Measurements from ENCODE around the gene CYP2S1. TPM values are rescaled to one million over a fixed set of nuclear protein-coding genes. Genes with fewer than 3 reads are reported as not detected.

CYP2S1 gene
- total RNA-seq, 4 donors from 2014 or later, result 0.32 to 6.5 (median 5.5) TPM

GRCh38 chr19:41217741-41218140 is 24.7 kb downstream of the CYP2S1 start:
- ATAC-seq (ENCODE audit: low FRiP score) (no peak), DNase-seq (ENCODE audit: low spot score) (no peak)
- no peak for TF ChIP-seq CTCF (IDR thresholded peaks at IDR 0.05)

- DNase-seq (ENCODE audit: low spot score) (no peak), ATAC-seq (ENCODE audit: low FRiP score) (no peak)
- TF ChIP-seq CTCF (IDR thresholded peaks at IDR 0.05), result no peak
These were observed 25.2 kb downstream of the CYP2S1 start for GRCh38 chr19:41218249-41218614.

GRCh38 chr19:41218615-41219507 is 25.8 kb downstream of the CYP2S1 start, which contains the start of gene AXL:
Gene AXL (plus strand): TSS chr19:41219223. CDS start chr19:41219393, 170 bp downstream.
- ATAC-seq (ENCODE audit: low FRiP score) (peak; percentile 69), DNase-seq (ENCODE audit: low spot score) (no peak)
- no peak for TF ChIP-seq CTCF (IDR thresholded peaks at IDR 0.05)

- DNase-seq (ENCODE audit: low spot score), result no peak
- peak; percentile 37 for ATAC-seq (ENCODE audit: low FRiP score)
- TF ChIP-seq CTCF (IDR thresholded peaks at IDR 0.05), result no peak
These were observed 27.0 kb downstream of the CYP2S1 start for GRCh38 chr19:41219924-41220567.

GRCh38 chr19:41220811-41221210 is 27.8 kb downstream of the CYP2S1 start:
- no peak for ATAC-seq (ENCODE audit: low FRiP score)
- no peak for TF ChIP-seq CTCF (IDR thresholded peaks at IDR 0.05)
- no peak for DNase-seq (ENCODE audit: low spot score)

- TF ChIP-seq CTCF (IDR thresholded peaks at IDR 0.05), result no peak
- no peak for ATAC-seq (ENCODE audit: low FRiP score)
- no peak for DNase-seq (ENCODE audit: low spot score)
These were observed 28.6 kb downstream of the CYP2S1 start for GRCh38 chr19:41221514-41222205.
